HS-27A (cell line): ENCODE results near the gene BST2.
"Not testable (repeated sequence)": the region's sequence is repeated elsewhere in the genome, so short reads cannot be mapped to it uniquely, and the experiment has no call there.

Source experiments
- DNase-seq: peaks from one replicate; pipeline ENCODE4 v3.0.0-alpha.2; 2012; ENCODE audit warnings: low read depth, missing footprints

The BST2 gene

GRCh38 chr19:17389957-17390664 lies 15.3 kb downstream of the BST2 start:
- no peak for DNase-seq

- DNase-seq = no peak
These were observed 16.1 kb downstream of the BST2 start for GRCh38 chr19:17389288-17389687.

GRCh38 chr19:17385878-17386611 lies 19.4 kb downstream of the BST2 start:
- no peak for DNase-seq

- no peak for DNase-seq
These were observed 24.8 kb downstream of the BST2 start for GRCh38 chr19:17380426-17381138.

GRCh38 chr19:17379221-17379631 lies 26.2 kb downstream of the BST2 start:
- no peak for DNase-seq

DNA sequence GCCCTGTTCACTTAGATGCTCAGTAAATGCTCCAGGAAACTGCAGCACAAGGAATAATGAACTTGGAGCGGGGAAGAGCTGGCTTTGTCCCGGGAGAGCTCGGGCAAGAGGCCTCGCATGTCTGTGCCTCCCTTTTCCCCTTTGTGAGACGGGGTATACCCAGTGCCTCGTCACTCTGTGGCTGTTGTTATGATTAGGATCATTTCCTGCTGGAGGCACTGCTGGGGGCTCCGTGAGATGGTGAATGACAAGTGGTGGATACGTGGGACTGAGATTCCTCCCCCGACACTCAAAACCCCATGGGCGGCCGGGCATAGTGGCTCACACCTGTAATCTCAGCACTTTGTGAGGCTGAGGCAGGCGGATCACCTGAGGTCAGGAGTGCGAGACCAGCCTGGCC lies 27.2 kb downstream of the BST2 start:
- DNase-seq = no peak

DNA sequence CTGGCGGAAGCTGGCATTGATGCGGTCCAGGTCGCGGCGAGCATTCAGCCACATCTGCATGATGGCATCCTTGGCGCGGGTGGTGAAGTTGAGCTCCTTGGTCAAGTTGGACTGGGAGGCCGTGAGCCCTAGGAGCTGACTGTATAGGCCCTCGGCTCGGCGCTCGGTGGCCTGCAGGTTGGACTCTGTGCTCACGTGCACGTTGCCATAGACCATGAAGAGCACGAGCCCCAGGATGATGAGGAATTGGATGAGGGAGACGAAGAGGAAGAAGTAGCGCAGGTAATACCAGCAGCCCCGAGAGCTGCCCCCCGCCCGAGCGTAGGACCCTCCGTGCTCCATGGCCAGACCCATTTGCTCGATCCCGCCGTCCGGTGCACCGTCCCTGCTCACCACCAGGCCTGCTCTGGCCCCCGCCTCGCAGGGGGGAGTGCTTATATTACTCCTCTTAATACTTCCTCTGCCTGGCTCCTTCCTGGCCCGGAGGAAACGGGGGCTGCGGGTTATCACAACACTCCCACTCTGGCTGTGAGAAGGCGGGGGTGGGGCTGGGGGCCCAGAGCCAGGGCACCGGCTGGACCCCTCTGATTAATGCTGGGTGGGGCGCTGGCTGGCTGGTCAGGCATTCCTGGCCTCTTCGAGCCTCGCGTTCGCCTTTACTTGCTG lies 28.4 kb downstream of the BST2 start, which contains the start of gene PLVAP:
PLVAP (minus strand) TSS at position 408 of the 666 bp plus-strand sequence; CDS start at position 354, 54 bp downstream.
- no peak for DNase-seq

GRCh38 chr19:17370026-17370587 lies 35.3 kb downstream of the BST2 start:
- DNase-seq = no peak

GRCh38 chr19:17365361-17365760 lies 40.1 kb downstream of the BST2 start:
- no peak for DNase-seq

GRCh38 chr19:17363852-17364605 lies 41.4 kb downstream of the BST2 start:
- not testable (repeated sequence) for DNase-seq

- no peak for DNase-seq
These were observed 45.3 kb downstream of the BST2 start for GRCh38 chr19:17359905-17360800.

DNA sequence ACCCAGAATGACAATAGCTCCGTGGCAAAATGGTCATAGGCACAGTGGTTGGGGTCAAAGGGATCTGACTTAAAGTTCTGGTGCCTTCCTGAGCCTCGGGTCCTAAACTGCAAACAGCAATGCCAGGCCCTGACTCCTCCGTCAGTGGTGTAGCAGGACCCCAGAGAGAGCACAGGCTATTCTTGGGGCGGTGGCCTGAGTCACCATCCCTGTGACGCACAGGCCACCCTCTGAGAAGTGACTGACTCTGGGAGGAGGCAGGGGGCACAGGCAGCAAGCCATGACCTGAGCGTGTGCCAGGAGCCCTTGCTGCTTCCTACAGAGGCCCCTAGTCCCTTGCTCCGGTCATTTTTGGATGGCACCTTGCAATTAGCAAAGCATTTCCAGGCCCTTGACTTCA lies 47.0 kb downstream of the BST2 start:
- no peak for DNase-seq

DNA sequence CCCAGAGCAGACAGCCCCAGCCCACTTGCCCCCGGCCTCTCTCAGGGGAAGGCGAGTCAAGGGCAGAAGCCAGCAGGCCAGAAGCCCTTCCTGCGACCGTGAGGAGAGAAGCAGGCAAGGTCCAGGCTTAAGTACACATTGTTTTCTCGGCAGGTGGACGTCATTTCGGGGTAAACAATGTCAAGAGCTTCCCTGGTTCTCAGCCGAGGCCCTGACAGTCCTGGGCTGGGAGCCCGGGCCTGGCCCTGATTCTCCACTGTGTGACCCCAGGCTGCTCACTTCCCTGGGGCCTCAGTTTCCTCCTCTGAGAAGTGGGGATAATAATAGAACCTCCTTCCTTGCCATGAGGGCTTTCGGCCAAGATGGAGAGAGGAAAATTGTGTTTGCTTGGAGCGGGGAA lies 47.7 kb downstream of the BST2 start:
- no peak for DNase-seq

- DNase-seq = no peak
These were observed 48.3 kb downstream of the BST2 start for GRCh38 chr19:17357078-17357666.

- no peak for DNase-seq
These were observed 52.0 kb downstream of the BST2 start for GRCh38 chr19:17353386-17353785.
